ENCODE results near the gene DACT2.

DACT2 gene

GRCh38 chr6:168263351-168263905, 56.1 kb downstream of the DACT2 start:
- no peak for TF ChIP-seq CTCF (conservative IDR thresholded peaks at IDR 0.05)
- peak overlapping the region; percentile 66 for H3K27ac ChIP-seq

- H3K27ac ChIP-seq: peak overlapping the region; percentile 66
- TF ChIP-seq CTCF (conservative IDR thresholded peaks at IDR 0.05): no peak
Measured at GRCh38 chr6:168261234-168261633, 58.3 kb downstream of the DACT2 start.

- H3K27ac ChIP-seq: peak overlapping the region; percentile 66; the same call in 1 of the 2 replicates
- no peak for TF ChIP-seq CTCF (conservative IDR thresholded peaks at IDR 0.05)
Measured at GRCh38 chr6:168260420-168260987, 59.1 kb downstream of the DACT2 start.

- H3K27ac ChIP-seq: no peak overlapping the region
- TF ChIP-seq CTCF (conservative IDR thresholded peaks at IDR 0.05): no peak
Measured at GRCh38 chr6:168258795-168259194, 60.8 kb downstream of the DACT2 start.

GRCh38 chr6:168256940-168257339, 62.6 kb downstream of the DACT2 start:
- no peak for TF ChIP-seq CTCF (conservative IDR thresholded peaks at IDR 0.05)
- no peak overlapping the region for H3K27ac ChIP-seq
